GM19193 (cell line): ENCODE results near the gene LRRC74B.

Experiments
- POLR2A ChIP-seq: IDR thresholded peaks from 4 replicates; pipeline ENCODE4 v1.6.1; 2011; ENCODE audit not compliant: insufficient read depth, insufficient read length; ENCODE audit errors: extremely low read depth

Gene LRRC74B

DNA sequence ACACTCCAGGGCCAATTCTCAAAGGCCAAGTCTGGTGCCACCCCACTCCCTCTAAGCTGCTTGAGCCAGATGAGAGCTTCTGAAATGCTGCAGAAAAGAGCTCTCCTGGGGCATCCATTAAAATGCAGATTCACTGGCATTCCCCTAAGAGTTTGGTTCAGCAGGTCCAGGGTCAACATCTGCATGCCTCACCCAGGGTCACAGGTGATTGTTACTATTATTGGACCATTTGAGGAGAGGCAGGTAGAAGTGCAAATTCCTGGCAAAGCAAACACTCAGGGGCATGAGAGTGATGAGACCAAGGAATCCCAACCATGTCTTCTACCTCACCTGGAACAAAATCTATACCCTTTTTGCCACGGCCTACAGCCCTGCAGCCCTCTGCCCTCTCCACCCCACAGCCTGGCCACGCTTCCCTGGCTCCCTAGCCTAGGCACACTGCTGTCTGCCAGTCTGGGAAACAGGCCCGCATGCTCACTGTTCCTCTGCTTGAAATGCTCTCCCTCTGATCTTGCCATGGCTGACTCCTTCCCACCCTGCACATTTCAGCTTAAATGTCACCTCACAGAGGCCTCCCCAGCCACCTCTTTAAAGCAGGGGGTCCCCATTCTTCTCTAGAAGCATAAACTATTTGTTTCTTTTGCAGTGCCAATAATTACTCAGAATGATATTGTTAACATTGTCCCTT is 35.2 kb upstream of the LRRC74B start:
- no peak for TF ChIP-seq POLR2A

- TF ChIP-seq POLR2A, result no peak
These were observed 33.0 kb upstream of the LRRC74B start for GRCh38 chr22:21012446-21013407.

- no peak for TF ChIP-seq POLR2A
These were observed 32.0 kb upstream of the LRRC74B start for GRCh38 chr22:21013657-21014201.

- no peak for TF ChIP-seq POLR2A
These were observed 31.5 kb upstream of the LRRC74B start for GRCh38 chr22:21014202-21014725.

DNA sequence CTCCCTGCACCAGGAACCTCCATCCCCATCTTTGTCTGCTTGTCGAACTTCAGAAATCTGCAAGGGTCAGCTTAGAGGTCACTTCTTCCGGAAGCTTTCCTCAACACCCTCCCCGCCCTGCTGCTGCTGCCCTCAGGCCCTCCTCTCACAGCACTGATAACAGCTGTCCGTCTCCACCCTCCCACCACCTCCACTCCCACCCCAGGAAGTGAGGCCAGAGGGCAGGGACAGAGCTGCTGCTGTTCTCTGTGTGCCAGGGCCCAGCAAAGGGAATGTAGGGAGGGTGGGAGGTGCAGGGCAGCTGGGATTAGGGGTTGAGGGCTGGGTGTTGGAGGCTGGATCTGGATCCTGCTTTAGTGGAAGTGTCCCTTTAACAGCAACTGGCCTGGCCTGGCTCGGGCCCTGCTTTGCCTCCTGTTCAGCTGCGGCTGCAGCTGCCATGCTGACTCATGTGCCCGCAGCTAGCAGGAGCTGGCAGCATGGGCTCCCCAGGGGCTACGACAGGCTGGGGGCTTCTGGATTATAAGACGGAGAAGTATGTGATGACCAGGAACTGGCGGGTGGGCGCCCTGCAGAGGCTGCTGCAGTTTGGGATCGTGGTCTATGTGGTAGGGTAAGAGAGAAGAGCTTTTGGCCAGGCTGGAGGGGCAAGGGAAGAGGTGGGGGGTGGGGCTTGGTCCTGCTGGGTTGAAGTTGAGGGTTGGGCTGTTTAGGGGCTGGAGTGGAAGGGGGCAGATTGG is 30.9 kb upstream of the LRRC74B start, which contains the start of gene P2RX6:
TSS of gene P2RX6 (plus strand) at position 440 of the 740 bp plus-strand sequence. CDS start at position 450, 10 bp downstream.
- TF ChIP-seq POLR2A, result no peak

DNA sequence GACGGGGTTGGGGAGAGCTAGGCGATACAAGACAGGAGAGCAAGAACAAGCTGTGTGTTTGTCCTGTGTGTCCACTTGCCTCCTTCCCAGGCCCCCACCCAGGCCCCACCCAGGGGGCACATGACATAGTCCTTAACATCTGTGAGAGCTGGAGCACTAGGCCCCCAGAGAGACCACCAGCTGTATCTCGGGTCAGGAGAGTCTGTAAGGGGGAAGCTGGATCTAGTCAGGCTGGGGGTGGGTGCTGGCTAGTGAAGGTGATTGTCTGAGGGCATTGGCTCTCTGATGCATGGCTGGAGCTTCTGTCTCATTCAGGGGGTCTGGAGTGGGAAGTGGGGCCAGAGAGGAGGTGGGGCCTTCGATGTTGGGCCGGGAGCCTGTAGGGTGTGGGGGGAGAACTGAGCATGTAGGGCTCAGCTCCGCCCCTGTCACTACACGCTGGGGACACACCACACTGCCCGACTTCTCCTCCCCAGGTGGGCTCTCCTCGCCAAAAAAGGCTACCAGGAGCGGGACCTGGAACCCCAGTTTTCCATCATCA is 30.2 kb upstream of the LRRC74B start:
- no peak for TF ChIP-seq POLR2A

DNA sequence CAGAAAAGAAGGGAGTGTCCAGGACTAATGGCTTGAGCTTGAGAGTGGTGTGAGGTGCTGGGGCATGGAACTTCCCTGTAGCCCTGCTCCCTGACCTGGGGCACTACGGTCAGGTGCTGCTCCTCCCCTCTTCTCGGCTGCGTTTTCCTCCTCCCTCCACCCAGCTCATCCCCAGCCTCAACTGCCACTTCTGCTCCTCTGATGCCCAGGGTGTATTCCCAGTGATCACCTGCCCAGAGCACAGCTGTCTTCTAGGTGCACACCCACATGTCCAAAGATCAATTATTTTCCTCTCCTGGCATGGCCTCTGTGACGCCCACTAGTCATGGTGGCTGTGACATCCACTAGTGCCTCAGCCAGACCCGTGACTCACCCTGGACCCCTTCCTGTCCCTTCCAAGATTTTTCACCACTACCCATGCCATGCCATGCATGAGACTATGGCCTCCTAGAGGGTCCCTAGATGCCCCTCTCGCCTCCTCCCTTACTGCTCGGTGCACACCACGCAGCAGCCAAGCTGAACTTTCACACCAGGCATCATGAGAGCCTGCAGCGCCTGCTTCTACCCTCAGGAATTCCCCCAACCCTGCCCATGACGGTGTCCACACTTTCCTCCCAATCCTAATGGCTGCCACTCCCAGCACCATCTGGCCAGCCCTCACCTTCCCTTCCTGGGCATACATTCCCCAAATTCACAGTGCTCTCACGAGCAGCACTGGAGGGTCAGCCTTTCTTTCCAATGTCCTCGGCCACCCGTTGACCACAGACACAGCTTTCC is 28.9 kb upstream of the LRRC74B start:
- TF ChIP-seq POLR2A, result no peak

- TF ChIP-seq POLR2A, result no peak
These were observed 27.4 kb upstream of the LRRC74B start for GRCh38 chr22:21018314-21018713.

DNA sequence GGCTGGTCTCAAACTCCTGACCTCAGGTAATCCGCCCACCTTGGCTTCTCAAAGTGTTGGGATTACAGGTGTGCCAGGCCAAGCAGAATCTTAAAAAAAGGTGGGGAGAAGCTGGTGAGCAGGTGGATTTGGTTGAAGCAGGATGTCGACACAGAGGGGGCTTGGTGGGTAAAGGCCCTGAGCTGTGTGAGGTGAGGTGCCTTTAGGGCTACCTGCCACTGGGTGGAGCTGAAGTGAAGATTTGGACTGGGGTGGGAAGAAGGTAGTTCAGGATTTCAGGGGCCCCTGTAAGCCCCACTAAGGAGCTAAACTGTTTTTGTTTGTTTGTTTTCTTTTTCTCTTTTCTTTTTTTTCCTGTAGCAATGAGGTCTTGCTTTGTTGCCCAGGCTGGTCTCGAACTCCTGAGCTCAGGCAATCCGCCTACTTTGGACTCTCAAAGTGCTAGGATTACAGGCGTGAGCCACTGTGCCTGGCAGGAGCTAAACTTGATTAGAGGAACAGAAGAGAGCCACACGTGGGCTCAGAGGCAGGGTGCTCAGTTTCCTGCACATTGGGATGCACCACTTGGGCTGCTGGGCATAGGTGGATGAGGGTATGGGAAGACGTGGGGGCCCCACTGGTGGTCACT is 24.8 kb upstream of the LRRC74B start:
- no peak for TF ChIP-seq POLR2A

DNA sequence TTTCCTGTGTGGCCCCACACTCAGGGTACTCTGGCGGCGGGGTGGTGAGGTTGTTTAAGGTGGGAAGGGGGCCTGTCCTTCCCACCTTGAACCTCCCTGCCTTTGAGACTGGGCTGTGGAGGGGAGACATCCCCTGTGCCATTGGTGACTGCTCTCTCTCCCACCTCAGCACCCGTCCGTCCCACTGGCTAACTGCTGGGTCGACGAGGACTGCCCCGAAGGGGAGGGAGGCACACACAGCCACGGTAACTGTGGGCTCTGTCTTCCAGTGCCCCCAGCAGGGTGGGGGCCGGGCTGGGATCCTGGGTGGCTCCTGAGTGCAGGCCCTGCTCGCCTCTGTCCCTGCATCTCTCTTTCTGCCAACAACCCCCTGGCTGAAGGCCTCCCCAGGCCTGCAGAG is 23.2 kb upstream of the LRRC74B start:
- TF ChIP-seq POLR2A, result no peak

GRCh38 chr22:21022955-21023614 is 22.7 kb upstream of the LRRC74B start:
- no peak for TF ChIP-seq POLR2A

DNA sequence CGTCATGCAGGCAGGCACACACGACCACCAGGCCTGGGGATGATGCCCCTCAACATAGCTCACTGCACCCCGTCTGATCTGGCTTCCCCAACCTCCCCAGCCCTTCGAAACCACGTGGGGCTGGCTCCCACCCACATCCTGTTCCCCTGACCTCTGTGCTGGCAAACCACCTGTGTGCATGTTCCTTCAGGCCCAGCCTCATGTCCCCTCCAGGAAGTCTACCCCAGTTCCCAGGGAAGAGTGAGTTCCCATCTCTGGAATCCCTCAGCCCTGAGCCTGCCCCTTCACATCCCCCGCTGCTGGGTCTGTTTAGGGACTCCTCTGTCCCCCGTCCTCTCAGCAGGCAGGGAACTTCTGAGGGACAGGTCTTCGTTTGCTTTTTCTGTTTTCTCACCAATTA is 20.5 kb upstream of the LRRC74B start:
- no peak for TF ChIP-seq POLR2A
